ENCODE data around the gene ARSK.

- TF ChIP-seq, protein P1, sequence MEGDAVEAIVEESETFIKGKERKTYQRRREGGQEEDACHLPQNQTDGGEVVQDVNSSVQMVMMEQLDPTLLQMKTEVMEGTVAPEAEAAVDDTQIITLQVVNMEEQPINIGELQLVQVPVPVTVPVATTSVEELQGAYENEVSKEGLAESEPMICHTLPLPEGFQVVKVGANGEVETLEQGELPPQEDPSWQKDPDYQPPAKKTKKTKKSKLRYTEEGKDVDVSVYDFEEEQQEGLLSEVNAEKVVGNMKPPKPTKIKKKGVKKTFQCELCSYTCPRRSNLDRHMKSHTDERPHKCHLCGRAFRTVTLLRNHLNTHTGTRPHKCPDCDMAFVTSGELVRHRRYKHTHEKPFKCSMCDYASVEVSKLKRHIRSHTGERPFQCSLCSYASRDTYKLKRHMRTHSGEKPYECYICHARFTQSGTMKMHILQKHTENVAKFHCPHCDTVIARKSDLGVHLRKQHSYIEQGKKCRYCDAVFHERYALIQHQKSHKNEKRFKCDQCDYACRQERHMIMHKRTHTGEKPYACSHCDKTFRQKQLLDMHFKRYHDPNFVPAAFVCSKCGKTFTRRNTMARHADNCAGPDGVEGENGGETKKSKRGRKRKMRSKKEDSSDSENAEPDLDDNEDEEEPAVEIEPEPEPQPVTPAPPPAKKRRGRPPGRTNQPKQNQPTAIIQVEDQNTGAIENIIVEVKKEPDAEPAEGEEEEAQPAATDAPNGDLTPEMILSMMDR (IDR thresholded peaks at IDR 0.05; ENCODE audit: low read length), result no peak
- no peak for TF ChIP-seq EZH2 (IDR thresholded peaks at IDR 0.05; ENCODE audit: borderline replicate concordance, low read length)
These were observed 2.9 kb downstream of the ARSK start for GRCh38 chr5:95557841-95558240.

Measured in OCI-LY1 (cell line).